Activated CD4-positive, alpha-beta T cell treated with anti-CD3 and anti-CD28 coated beads, Interleukin-2, Interleukin-6, amounts not matched to agents 100 ng/mL and 50 ng/mL, durations not matched to agents 16 hours and 8 hours (primary cell): ENCODE results near the gene PIK3R2.
A peak's percentile ranks its signal among the peaks of the same experiment; 100 is the strongest.

Experiments used
- DNase-seq: peaks from one replicate; pipeline ENCODE4 v3.0.0-alpha.2; 2020

The PIK3R2 gene

GRCh38 chr19:18126097-18126496 lies 26.9 kb upstream of the PIK3R2 start:
- DNase-seq = no peak

- peak; percentile 57 for DNase-seq
Observed at GRCh38 chr19:18128044-18128443, 24.9 kb upstream of the PIK3R2 start.

GRCh38 chr19:18128805-18129204 lies 24.2 kb upstream of the PIK3R2 start:
- no peak for DNase-seq

GRCh38 chr19:18130523-18131242 lies 22.3 kb upstream of the PIK3R2 start:
- no peak for DNase-seq

GRCh38 chr19:18131841-18132596 lies 20.9 kb upstream of the PIK3R2 start:
- DNase-seq = no peak

GRCh38 chr19:18135712-18136584 lies 17.0 kb upstream of the PIK3R2 start:
- no peak for DNase-seq

GRCh38 chr19:18137242-18137641 lies 15.7 kb upstream of the PIK3R2 start:
- DNase-seq = no peak

GRCh38 chr19:18137657-18138339 lies 15.2 kb upstream of the PIK3R2 start:
- no peak for DNase-seq

GRCh38 chr19:18140473-18140872 lies 12.5 kb upstream of the PIK3R2 start:
- DNase-seq = no peak

GRCh38 chr19:18141031-18141430 lies 11.9 kb upstream of the PIK3R2 start:
- DNase-seq = no peak

GRCh38 chr19:18143902-18144301 lies 9.1 kb upstream of the PIK3R2 start:
- DNase-seq = no peak

- DNase-seq = no peak
Observed at GRCh38 chr19:18144361-18144760, 8.6 kb upstream of the PIK3R2 start.

GRCh38 chr19:18144906-18145305 lies 8.1 kb upstream of the PIK3R2 start:
- no peak for DNase-seq

- no peak for DNase-seq
Observed at GRCh38 chr19:18145391-18145999, 7.5 kb upstream of the PIK3R2 start.

- DNase-seq = no peak
Observed at GRCh38 chr19:18147396-18147795, 5.6 kb upstream of the PIK3R2 start.

- no peak for DNase-seq
Observed at GRCh38 chr19:18149596-18149975, 3.4 kb upstream of the PIK3R2 start.

GRCh38 chr19:18150776-18151624 lies 2.0 kb upstream of the PIK3R2 start:
- no peak for DNase-seq

GRCh38 chr19:18152442-18152816 lies 534 bp upstream of the PIK3R2 start:
- peak; percentile 99 for DNase-seq

GRCh38 chr19:18153556-18154134 lies 682 bp downstream of the PIK3R2 start:
- peak; percentile 20 for DNase-seq

GRCh38 chr19:18155095-18156087 lies 2.4 kb downstream of the PIK3R2 start:
- DNase-seq = no peak
